GM18498 (cell line): ENCODE data around the gene TMF1.

Experiments used
- ATAC-seq: cut with Tn5 transposase; IDR thresholded peaks from one replicate; pipeline ENCODE4 v1.9.1; 2021; ENCODE audit warnings: mild to moderate bottlenecking, moderate library complexity; ENCODE audit not compliant: unreplicated experiment

The TMF1 gene, protein sequence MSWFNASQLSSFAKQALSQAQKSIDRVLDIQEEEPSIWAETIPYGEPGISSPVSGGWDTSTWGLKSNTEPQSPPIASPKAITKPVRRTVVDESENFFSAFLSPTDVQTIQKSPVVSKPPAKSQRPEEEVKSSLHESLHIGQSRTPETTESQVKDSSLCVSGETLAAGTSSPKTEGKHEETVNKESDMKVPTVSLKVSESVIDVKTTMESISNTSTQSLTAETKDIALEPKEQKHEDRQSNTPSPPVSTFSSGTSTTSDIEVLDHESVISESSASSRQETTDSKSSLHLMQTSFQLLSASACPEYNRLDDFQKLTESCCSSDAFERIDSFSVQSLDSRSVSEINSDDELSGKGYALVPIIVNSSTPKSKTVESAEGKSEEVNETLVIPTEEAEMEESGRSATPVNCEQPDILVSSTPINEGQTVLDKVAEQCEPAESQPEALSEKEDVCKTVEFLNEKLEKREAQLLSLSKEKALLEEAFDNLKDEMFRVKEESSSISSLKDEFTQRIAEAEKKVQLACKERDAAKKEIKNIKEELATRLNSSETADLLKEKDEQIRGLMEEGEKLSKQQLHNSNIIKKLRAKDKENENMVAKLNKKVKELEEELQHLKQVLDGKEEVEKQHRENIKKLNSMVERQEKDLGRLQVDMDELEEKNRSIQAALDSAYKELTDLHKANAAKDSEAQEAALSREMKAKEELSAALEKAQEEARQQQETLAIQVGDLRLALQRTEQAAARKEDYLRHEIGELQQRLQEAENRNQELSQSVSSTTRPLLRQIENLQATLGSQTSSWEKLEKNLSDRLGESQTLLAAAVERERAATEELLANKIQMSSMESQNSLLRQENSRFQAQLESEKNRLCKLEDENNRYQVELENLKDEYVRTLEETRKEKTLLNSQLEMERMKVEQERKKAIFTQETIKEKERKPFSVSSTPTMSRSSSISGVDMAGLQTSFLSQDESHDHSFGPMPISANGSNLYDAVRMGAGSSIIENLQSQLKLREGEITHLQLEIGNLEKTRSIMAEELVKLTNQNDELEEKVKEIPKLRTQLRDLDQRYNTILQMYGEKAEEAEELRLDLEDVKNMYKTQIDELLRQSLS

DNA sequence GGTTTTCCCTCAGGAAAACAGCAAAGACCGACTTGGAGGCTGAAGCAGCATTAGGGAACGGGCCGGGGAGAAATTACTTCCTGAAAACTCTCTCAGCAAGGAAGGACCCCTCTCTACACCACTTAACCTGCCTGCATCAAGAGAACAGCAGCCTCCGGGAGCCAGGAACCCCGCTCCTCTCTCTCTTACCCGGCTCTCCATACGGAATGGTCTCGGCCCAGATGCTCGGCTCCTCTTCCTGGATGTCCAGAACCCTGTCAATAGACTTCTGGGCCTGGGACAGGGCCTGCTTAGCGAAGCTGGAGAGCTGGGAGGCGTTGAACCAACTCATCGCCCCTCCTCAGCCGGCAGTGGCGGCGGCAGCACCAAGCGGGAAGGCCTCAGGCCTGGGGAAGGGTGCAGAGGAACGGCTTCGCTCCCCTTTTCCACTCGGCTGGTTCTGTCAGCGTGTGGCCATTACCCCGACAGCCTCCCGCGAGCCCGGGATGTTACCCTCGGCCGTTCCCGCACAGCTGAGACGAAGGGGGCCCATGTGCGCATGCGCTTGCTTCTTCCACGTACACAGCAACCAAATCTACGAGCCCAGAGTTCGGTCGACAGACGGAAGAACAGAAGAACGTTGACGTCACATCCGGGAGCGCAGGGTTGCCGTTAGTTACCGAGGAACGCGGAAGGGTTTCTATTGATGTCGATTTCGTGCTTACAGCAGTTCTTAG, at the start of gene TMF1:
TMF1 (minus strand) TSS at position 578 of the 716 bp plus-strand sequence; CDS start at position 331, 247 bp downstream.
- peak; percentile 96 for ATAC-seq

DNA sequence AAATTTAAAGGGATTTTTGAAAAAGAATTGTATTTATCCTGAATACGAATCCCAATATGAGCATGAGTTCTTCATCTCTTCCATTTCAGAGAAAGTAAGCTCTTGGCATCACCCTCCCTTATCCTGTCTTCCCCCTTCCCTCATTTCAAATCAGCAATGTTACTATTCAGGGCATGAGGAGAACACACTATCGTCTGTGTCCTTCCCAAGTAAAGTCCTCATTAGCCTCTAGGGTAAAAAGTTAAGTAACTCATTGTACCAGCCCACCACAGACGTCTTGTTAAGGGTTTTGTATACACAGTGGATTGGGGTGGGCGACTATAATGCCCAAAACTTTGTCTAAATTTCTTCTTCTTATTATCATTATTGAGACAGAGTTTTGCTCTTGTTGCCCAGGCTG, 47.4 kb upstream of the TMF1 start:
- ATAC-seq: no peak

DNA sequence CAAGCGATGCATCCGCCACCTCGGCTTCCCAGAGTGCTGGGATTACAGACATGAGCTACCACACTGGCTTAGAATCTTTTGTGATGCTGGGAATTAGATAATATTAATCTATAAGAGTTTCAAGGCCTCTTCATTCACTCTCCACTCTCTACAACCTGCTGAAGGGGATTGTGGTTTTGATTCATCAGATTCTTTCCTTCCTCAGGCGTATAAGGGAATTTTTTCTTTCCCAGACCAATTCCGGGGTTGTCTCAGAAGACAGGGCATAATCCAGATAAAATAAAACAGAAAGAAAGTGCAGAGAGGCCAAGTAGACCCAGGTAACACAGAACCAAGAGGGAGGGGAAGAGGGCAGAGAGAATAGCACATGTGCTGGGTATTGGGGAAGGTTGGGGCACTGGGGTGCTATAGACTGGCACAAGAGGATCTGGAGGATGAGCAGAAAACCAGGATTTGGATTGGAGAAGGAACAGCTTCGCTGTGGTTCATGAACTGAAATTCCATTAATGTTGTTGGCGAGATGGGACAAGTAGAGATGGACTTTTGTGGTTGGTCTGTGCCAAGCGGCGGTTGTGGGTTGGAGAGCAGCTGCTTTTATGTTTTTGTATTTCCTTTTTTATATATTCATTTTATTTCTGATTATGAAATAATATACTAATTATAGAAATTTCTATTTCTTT, 45.4 kb upstream of the TMF1 start:
- no peak for ATAC-seq

DNA sequence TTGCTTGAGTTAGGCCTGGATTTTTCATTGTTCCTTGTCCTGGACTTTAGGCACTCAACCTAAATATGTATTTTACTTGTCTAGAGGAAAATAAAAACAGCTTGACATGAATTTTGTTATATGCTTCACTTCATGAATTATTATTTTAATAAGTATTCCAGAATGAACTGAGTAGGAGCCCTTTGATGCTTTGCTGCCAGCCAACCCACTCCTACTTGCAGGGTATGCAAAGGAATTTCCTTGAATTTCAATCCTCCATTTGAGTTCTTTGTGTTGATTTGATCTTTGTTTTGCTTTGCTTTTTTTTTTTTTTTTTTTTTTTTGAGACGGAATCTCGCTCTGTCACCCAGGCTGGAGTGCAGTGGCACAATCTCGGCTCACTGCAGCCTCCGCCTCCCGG, 44.2 kb upstream of the TMF1 start:
- ATAC-seq: no peak

DNA sequence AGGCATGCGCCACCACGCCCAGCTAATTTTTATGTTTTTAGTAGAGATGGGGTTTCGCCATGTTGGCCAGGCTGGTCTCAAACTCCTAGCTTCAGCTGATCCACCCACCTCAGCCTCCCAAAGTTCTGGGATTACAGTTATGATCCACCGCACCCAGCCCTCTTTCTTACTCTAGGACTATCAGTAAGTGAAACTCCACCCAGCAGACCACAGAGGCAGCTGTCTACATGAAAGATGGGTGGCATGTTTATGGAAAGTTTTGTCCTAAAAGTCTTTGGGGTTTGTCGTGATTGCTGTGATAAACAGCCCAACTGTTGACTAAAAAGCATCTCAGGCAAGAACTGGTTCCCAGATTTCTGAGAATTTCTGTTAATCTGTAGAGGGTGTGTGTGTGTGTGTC, 43.5 kb upstream of the TMF1 start:
- ATAC-seq: no peak

DNA sequence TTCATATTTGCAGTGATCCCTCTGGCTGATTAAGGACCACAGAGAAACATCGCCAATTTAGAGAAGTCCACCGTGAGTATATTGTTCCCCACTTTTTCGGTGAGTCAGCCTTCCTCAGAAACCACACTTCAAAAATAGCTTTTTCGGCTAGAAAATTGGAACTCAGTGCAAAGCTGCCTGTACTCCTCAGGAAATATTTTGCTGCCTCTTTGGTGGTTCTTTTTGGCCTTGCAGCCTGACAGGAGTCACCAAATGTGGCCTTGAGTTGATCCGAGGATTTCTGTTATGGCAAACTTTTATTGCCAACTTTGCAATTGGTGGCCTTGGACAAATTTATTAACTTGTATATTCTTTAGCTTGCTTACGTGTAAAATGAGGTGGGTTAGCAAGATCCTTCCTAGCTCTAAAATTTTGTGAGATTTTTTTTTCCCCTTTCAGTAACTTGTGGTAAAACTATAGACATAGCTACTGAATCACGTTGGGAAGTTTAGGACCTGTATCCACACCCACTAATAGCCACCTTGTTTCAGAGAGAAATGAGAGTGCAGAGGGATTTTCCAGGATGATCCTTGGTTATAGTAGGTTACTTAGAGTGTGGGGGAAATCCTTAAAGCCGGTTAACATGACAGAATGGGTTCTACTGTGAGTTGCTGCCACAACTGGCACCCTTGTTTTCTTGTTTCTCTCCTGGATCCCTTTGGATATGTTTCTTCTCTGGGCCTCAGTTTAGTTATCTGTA, 42.5 kb upstream of the TMF1 start:
- no peak for ATAC-seq

DNA sequence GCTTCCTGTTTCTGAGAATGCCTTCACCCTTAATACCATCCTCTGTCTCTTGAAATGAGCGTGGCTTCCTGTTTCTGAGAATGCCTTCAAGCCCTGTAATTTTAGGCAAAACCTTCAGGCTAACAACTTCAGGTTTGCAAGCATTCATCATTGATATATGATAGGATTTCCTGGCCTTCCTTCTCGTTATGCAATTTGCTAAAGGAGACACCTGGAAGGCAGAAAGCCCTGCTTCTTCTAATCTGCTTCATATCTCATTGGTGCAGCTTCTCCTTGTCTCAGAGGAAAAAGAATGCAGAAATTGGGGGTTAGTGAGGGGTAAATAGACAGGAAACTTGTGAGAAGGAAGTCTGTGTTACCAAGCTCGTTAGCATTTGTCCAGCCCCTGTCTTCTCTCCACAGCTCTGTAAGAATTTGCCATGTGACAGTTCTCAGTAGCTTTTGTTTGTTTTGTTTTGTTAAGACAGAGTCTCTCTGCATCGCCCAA, 39.9 kb upstream of the TMF1 start:
- peak; percentile 74 for ATAC-seq

DNA sequence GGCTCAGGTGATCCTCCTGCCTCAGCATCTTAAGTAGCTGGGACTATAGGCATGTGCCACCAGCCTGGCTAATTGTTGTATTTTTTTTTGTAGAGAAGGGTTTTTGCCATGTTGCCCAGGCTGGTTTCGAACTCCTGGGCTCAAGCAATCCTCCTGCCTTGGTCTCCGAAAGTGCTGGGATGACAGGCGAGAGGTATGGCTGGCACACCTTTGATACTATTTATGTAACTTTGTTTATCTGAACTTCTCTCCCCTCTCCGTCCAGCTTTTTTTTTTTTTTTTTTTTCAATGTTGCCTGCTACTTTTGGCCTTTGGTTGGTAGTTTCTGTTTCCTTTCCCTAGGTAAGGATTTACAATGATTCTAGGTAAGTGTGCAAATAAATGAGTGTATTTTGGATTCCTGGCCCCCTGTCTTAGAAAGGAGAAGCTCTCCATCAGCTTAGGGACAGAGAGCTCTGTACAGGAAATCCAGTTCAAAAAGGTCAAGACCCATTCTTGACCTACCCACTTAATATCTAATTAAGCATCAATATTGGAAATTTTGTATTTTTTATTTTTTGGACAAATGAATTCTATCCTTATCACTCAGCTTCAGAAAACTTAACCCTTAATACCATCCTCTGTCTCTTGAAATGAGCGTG, 39.4 kb upstream of the TMF1 start:
- no peak for ATAC-seq

DNA sequence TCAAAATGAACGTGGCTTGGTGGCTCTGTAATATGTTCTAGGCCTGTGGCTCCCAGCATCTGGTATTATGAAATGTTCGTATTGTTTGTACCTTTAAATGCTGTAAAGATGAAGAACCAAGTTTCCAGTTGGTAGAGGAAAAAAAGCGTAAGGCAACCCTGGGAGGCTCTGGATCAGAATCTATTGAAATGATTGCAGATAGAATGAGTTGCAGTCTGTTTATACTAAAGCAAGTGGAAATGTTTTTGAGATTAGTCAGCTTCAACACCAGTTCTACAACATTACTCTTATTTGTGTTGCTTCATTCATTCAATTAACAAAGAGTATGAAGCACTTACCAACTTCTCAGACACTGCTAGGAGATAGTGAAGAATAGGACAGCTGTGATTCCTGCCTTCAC, 37.9 kb upstream of the TMF1 start:
- ATAC-seq: no peak

DNA sequence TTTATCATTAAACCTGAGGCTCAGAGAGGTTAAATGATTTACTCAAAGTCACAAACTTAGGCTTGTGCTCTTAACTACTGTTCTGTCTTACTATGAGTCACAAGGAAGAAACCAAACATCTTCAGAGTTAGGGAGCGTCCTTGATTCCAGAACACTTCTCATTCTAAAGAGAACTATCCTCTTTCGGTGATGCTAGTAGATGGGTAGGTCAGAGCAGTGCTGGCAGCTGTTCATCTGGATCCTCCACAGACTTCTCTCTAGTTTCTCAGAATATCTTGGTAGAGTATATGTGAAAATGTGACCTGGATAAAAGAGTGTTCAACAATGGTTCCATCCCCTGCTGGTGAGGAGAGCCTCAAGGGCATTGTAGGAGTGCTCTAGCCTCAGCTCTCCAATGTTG, 35.9 kb upstream of the TMF1 start:
- no peak for ATAC-seq

DNA sequence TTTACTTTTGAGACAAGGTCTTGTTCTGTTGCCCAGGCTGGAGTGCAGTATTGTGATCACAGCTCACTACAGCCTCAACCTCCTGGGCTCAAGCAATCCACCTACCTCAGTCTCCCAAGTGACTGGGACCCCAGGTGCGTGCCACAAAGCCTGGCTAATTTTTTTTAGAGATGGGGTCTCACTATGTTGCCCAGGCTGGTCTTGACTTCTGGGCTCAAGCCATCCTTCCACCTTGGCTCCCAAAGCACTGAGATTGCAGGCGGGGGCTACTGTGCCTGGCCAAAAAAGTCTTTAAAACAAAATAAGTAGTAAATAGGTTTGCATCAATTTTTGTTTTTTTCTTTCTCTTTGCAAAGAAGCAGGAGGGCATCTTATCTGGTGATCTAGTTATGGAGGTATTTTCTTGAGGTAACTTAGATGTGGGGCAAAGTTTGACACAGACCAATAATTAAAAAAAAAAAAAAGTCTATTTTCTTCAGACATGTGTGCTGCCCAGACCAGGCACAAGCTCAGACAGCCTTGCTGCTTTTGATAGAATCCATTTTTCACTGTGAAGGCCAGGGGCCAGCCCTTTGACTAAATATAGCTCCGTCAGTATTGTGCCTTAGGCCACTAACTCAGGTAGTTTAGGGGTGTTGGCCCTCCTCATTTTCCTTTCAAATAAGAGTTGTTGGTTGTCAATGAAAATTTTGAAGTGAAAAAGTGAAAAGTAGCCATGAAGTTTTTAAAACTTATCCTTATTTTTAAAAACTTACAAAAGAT, 35.1 kb upstream of the TMF1 start:
- no peak for ATAC-seq

DNA sequence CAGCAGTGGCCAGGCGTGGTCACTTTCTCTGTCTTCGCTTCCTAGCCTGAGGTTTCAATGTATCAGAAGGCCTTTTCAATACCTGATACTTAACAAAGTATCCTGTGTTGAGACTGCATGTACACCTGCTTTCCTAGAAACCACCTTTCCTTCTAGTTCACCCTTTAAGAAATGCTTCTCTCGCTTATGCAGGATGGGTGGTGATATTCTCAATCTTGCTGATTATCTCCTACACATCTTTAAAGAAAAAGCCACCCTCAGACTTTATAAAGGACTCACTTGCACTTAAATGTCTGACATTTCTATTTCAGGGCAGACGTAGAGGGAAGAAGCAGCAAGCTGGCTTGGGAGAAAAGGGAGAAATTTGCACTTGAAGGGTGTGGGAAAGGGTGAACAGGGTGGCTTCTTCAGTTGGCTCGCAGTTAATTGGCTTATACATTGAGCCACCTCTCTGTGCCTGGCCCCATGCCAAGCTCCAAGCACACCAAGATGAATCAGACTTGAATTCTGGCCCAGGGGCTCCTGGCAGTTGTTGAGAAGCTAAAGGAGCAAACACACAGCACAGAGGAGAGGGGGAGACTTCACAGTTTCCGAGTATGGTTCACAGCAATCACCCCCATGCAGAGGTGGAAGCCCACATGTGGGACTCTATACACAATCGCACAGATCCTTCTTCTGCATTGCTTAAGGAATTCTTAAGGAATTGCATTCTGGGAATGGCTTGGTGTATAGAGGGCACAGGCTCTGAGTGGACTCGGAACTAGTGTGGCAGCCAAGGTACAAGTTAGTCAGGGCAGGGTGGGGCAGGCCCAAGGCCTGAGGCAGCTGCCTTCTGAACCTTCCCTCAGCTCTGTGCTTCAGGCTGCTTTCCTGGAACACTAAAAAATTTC, 33.9 kb upstream of the TMF1 start:
- no peak for ATAC-seq

DNA sequence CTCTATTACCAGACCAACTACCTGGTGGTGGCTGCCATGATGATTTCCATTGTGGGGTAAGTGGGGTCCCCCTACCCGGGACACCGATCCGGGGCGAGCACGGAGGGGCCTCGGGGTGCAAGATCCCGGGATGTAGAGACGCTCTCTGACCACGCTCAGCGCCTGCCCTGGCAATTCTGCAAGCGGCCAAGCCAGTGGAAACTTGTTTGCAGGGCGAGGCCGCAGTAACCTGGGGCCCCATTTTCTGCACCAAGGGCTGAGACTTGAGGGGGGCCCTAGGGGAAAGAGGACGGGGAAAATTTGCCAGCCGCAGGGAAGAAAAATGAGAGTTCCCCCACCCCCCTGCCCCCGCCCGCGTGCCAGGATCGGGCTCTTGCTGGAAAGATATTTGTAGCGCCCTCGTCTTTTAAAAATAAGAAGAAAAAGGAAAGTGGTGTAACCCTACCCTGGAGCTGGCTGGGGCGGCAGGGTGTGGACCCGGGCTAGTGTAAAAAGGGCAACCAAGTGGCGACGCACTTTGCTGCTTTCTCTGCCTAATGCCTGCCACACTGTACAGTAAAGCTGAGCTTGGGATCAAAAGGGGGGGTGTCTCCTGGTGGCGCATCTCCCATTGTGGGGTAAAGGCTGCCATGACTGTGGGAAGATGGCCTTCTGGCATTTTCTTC, 33.2 kb upstream of the TMF1 start:
- peak; percentile 1 for ATAC-seq

DNA sequence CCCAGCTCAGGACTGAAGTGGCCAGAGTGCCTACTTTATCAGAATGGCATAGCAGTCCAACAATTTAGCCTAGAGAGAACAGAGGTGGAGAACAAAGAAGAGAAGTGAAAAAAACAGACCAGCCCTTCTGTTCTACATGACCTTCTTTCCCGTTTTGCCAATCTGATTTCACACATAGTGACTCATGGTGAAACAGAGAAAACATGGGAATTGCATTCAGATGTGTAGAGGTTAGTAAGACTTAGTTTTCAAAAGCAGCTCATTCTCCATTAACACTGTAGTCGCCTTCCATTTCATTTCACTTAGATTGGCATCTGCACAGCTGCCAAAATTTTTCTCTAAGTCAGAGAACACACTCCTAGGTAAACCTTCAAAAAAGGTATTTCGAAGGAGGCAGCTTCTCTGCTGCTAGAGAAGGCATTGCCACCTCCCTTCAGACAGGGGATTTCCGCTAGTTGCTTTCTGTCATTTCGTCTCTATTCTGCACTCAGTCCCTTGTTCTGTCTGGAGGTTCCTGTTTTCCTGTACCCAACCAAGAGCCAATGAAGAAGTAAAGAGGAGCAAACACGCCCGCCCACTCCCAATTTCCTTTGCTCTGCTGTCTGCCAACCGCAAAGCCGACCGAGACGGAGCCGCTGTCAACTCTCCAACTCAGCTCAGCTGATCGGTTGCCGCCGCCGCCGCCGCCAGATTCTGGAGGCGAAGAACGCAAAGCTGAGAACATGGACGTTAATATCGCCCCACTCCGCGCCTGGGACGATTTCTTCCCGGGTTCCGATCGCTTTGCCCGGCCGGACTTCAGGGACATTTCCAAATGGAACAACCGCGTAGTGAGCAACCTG, 32.4 kb upstream of the TMF1 start, which contains the start of gene ARL6IP5:
ARL6IP5 (plus strand) TSS at position 612 of the 842 bp plus-strand sequence; CDS start at position 723, 111 bp downstream.
- ATAC-seq: peak; percentile 58

DNA sequence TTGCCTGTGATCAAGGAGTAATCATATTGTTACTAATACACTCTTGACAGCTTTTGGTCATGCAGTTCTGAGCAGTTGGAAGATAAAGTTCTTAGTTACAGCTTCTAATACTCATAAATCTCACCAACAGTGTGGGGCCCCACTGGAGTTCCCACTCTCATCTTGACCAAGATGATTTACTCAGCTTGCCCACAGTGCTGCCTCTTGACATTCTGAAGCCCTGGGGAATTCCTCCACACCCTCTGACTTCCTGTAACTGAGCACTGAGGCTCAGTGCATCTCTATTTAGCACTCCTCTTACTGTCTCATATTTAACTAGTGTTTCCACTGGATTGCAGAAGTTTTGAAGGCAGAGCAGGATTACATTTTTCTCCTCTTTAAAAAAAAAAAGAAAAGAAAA, 30.7 kb upstream of the TMF1 start:
- ATAC-seq: peak; percentile 61

DNA sequence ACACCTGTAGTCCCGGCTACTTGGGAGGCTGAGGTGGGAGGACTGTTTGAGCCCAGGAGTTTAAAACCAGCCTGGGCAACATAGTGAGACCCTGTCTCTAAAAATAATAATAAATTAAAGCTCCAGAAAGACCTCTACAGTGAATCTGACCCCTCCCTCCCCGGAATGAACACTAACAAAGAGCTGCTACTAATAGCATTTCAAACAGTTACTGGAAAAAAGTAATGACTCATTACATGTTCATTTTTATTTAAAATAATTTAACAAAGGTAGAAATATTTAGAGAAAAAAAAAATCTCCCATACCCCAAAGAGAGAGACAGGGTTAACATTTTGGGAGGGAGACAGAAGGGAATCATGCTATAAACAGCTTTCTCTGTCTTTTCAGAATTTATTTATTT, 30.2 kb upstream of the TMF1 start:
- no peak for ATAC-seq
